HG02759 (cell line): ENCODE data around the gene PATL1.
"Not testable (repeated sequence)": the region's sequence is repeated elsewhere in the genome, so short reads cannot be mapped to it uniquely, and the experiment has no call there.

Experiments
- ATAC-seq: cut with Tn5 transposase; IDR thresholded peaks from one replicate; pipeline ENCODE4 v1.9.1; 2021; ENCODE audit warnings: mild to moderate bottlenecking, moderate library complexity; ENCODE audit not compliant: unreplicated experiment

PATL1 gene

GRCh38 chr11:59674291-59674690 lies 5.5 kb upstream of the PATL1 start:
- no peak for ATAC-seq

- no peak for ATAC-seq
These were observed 4.5 kb upstream of the PATL1 start for GRCh38 chr11:59673291-59673690.

- no peak for ATAC-seq
These were observed 2.6 kb upstream of the PATL1 start for GRCh38 chr11:59671471-59671870.

- ATAC-seq = peak; percentile 7
These were observed 773 bp upstream of the PATL1 start for GRCh38 chr11:59669611-59670009.

GRCh38 chr11:59668188-59668949 lies 468 bp downstream of the PATL1 start:
- ATAC-seq = peak; percentile 35

- ATAC-seq = no peak
These were observed 1.0 kb downstream of the PATL1 start for GRCh38 chr11:59667812-59668187.

GRCh38 chr11:59666969-59667368 lies 1.9 kb downstream of the PATL1 start:
- no peak for ATAC-seq

GRCh38 chr11:59660621-59661020 lies 8.2 kb downstream of the PATL1 start:
- ATAC-seq = no peak

- no peak for ATAC-seq
These were observed 8.9 kb downstream of the PATL1 start for GRCh38 chr11:59659981-59660380.

GRCh38 chr11:59658036-59658435 lies 10.8 kb downstream of the PATL1 start:
- no peak for ATAC-seq

GRCh38 chr11:59654893-59655292 lies 13.9 kb downstream of the PATL1 start:
- ATAC-seq = no peak

GRCh38 chr11:59647245-59647980 lies 21.4 kb downstream of the PATL1 start:
- ATAC-seq = no peak

- ATAC-seq = no peak
These were observed 24.3 kb downstream of the PATL1 start for GRCh38 chr11:59644528-59644927.

GRCh38 chr11:59643390-59643789 lies 25.4 kb downstream of the PATL1 start:
- ATAC-seq = no peak

GRCh38 chr11:59641156-59641555 lies 27.7 kb downstream of the PATL1 start:
- no peak for ATAC-seq

- no peak for ATAC-seq
These were observed 38.3 kb downstream of the PATL1 start for GRCh38 chr11:59630493-59630892.

GRCh38 chr11:59629996-59630395 lies 38.8 kb downstream of the PATL1 start:
- no peak for ATAC-seq

- ATAC-seq = not testable (repeated sequence)
These were observed 41.9 kb downstream of the PATL1 start for GRCh38 chr11:59626969-59627368.

GRCh38 chr11:59625703-59626102 lies 43.1 kb downstream of the PATL1 start:
- ATAC-seq = no peak

GRCh38 chr11:59617876-59618275 lies 51.0 kb downstream of the PATL1 start:
- ATAC-seq = no peak

- no peak for ATAC-seq
These were observed 52.3 kb downstream of the PATL1 start for GRCh38 chr11:59616396-59616982.
